PFSK-1 (cell line): Measurements from ENCODE around the gene HAGH.

Source experiments
- FOXP2 ChIP-seq: optimal IDR thresholded peaks from 2 replicates; pipeline ENCODE3; 2011; ENCODE audit warnings: borderline replicate concordance, control low read depth, inconsistent platforms; ENCODE audit not compliant: insufficient read depth; ENCODE audit errors: extremely low read length, extremely low read depth
- POLR2AphosphoS5 ChIP-seq: IDR thresholded peaks from 2 replicates; pipeline ENCODE4 v1.6.1; 2012; ENCODE audit warnings: low read depth, mild to moderate bottlenecking, control low read depth, low read length, moderate library complexity
- SIN3A ChIP-seq: IDR thresholded peaks from 2 replicates; pipeline ENCODE4 v1.6.1; 2012; ENCODE audit warnings: mild to moderate bottlenecking, low read length, moderate library complexity, borderline replicate concordance; ENCODE audit not compliant: insufficient read depth
- TAF1 ChIP-seq: IDR thresholded peaks from 2 replicates; pipeline ENCODE4 v1.6.1; 2012; ENCODE audit warnings: low read length, control low read depth, borderline replicate concordance; ENCODE audit not compliant: insufficient read depth
- TF ChIP-seq, protein P1 (sequence below), 2 experiments: IDR thresholded peaks; 2 replicates each; pipeline versions ENCODE4 v1.6.1 to v1.8.0; 2011 to 2012; ENCODE audit warnings: low read depth in 2 of 2, low read length in 2 of 2, control low read depth in 1 of 2, inconsistent platforms in 1 of 2, mild to moderate bottlenecking in 1 of 2, moderate library complexity in 1 of 2; ENCODE audit not compliant: insufficient read depth in 1 of 2

Gene HAGH

DNA sequence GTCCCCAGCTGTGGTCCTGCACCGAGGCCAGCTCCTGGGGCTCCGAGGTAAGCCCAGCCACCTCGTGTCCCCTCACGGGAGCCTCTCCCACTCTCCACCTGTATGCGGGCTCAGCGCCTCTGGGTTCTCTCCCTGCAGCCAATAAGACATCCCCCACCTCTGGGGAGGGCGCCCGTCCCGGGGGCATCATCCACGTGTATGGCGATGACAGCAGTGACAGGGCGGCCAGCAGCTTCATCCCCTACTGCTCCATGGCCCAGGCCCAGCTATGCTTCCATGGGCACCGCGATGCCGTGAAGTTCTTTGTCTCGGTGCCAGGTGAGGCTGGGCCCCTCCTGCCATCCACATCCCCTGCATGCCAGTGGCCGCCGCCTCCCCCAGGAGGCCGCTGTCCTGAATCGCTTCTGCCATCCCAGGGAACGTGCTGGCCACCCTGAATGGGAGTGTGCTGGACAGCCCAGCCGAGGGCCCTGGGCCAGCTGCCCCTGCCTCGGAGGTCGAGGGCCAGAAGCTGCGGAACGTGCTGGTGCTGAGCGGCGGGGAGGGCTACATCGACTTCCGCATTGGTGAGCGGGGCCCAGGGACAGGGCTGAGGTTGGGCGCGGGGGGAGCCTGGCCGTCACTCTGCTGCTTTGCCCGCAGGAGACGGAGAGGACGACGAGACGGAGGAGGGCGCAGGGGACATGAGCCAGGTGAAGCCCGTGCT is 58.4 kb downstream of the HAGH start:
- TF ChIP-seq POLR2AphosphoS5: 0 out of 2 replicates have a peak, but pooled peaks have one; percentile 2
- TF ChIP-seq, protein P1, sequence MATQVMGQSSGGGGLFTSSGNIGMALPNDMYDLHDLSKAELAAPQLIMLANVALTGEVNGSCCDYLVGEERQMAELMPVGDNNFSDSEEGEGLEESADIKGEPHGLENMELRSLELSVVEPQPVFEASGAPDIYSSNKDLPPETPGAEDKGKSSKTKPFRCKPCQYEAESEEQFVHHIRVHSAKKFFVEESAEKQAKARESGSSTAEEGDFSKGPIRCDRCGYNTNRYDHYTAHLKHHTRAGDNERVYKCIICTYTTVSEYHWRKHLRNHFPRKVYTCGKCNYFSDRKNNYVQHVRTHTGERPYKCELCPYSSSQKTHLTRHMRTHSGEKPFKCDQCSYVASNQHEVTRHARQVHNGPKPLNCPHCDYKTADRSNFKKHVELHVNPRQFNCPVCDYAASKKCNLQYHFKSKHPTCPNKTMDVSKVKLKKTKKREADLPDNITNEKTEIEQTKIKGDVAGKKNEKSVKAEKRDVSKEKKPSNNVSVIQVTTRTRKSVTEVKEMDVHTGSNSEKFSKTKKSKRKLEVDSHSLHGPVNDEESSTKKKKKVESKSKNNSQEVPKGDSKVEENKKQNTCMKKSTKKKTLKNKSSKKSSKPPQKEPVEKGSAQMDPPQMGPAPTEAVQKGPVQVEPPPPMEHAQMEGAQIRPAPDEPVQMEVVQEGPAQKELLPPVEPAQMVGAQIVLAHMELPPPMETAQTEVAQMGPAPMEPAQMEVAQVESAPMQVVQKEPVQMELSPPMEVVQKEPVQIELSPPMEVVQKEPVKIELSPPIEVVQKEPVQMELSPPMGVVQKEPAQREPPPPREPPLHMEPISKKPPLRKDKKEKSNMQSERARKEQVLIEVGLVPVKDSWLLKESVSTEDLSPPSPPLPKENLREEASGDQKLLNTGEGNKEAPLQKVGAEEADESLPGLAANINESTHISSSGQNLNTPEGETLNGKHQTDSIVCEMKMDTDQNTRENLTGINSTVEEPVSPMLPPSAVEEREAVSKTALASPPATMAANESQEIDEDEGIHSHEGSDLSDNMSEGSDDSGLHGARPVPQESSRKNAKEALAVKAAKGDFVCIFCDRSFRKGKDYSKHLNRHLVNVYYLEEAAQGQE (IDR thresholded peaks at IDR 0.05; ENCODE audit: insufficient read depth in 1 of 2, low read depth in 2 of 2, low read length in 2 of 2): no peak

DNA sequence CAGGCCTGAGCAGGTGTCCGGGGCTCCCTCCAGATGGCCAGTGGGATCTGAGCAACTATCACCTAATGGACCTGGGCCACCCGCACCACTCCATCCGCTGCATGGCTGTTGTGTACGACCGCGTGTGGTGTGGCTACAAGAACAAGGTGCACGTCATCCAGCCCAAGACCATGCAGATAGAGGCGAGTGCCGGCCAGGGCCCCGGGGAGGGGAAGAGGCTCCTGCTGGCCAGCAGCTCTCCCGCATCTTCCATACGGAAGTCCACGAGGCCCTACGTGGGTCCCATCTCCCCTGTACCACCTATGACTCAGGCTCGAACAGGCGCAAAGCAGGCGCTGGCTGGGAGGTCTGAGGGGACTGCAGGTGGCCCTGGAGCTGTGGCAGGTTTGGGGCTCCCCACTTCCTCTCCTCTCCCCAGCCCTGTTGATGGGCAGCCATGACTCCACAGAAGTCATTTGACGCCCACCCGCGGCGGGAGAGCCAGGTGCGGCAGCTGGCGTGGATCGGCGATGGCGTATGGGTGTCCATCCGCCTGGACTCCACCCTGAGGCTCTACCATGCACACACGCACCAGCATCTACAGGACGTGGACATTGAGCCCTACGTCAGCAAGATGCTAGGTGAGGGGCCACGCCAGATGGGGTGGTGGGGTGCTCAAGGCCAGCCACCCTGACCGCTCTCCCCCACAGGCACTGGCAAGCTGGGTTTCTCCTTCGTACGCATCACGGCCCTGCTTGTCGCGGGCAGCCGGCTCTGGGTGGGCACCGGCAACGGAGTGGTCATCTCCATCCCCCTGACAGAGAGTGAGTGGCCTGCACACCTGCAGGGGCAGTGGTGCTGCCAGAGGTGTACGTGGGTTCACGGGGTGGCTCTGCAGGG is 59.3 kb downstream of the HAGH start:
- TF ChIP-seq TAF1 (no peak), SIN3A (no peak), FOXP2 (no peak), POLR2AphosphoS5 (no peak; the same call in 1 of the 2 replicates)
- TF ChIP-seq, protein P1 (IDR thresholded peaks at IDR 0.05; ENCODE audit: insufficient read depth in 1 of 2, low read depth in 2 of 2, low read length in 2 of 2): no peak

DNA sequence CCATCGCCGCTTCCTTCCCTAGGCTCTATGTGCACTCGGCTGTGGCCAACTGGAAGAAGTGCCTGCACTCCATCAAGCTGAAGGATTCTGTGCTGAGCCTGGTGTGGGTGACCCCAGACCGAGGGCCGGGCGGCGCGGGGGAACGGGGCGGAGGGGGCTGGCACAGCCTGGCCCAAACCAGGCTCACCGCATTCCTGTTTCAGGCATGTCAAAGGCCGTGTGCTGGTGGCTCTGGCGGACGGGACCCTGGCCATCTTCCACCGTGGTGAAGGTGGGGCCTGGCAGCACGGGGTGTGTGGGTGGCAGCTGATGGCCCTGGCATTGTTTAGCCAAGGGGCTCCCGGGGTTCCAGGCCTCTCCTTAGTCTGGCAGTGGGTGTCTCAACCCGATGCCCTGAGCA is 59.9 kb downstream of the HAGH start:
- TF ChIP-seq POLR2AphosphoS5: no peak
- TF ChIP-seq, protein P1 (IDR thresholded peaks at IDR 0.05; ENCODE audit: insufficient read depth in 1 of 2, low read depth in 2 of 2, low read length in 2 of 2): no peak
- TF ChIP-seq TAF1: no peak
- TF ChIP-seq SIN3A: no peak
- no peak for TF ChIP-seq FOXP2

DNA sequence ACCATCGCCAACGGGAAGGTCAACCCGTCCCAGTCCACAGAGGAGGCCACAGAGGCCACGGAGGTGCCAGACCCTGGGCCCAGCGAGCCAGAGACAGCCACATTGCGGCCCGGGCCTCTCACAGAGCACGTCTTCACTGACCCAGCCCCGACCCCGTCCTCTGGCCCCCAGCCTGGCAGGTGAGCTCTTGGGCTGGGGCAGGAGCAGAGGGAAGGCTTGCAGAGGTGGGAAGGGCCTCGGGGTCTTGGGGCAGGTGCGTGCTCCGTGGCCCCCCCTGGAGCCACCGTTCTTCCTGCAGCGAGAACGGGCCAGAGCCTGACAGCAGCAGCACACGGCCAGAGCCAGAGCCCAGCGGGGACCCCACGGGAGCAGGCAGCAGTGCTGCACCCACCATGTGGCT is 60.4 kb downstream of the HAGH start:
- TF ChIP-seq SIN3A (no peak), TAF1 (no peak), POLR2AphosphoS5 (no peak), FOXP2 (no peak)
- TF ChIP-seq, protein P1 (IDR thresholded peaks at IDR 0.05; ENCODE audit: insufficient read depth in 1 of 2, low read depth in 2 of 2, low read length in 2 of 2): no peak
